Measurements from ENCODE around the gene PLIN3. TPM values are rescaled to one million over a fixed set of nuclear protein-coding genes. Genes with fewer than 3 reads are reported as not detected.

Gene PLIN3
- total RNA-seq, 1 experiment from 2014 or later = 207 TPM

GRCh38 chr19:4821265-4821664 lies 46.2 kb downstream of the PLIN3 start:
- RAD21 ChIA-PET (ENCODE audit: low non-redundant PET in 1 of 2, low total read pairs in 2 of 2, uncharacterized antibody in 2 of 2, unreplicated experiment in 2 of 2) = no interaction called here
- CTCF ChIA-PET = no interaction called here
- H2AFZ ChIP-seq (ENCODE audit: low read depth, low read length, poor library complexity, severe bottlenecking) = no peak overlapping the region
- TF ChIP-seq POLR2A (IDR thresholded peaks at IDR 0.05; ENCODE audit: borderline replicate concordance, extremely low read depth, insufficient read depth, insufficient read length) (no peak), ZNF274 (IDR thresholded peaks at IDR 0.05; ENCODE audit: low read depth, low read length) (no peak), CBX3 (IDR thresholded peaks at IDR 0.05; ENCODE audit: low read depth) (no peak), JUND (IDR thresholded peaks at IDR 0.05) (no peak), SIN3A (IDR thresholded peaks at IDR 0.05; ENCODE audit: low read depth) (no peak), ELF1 (IDR thresholded peaks at IDR 0.05; ENCODE audit: borderline replicate concordance, low read depth) (no peak), TCF7L2 (IDR thresholded peaks at IDR 0.05; ENCODE audit: borderline replicate concordance, extremely low read depth, insufficient read depth, insufficient read length) (no peak)
- TF ChIP-seq, protein P1, sequence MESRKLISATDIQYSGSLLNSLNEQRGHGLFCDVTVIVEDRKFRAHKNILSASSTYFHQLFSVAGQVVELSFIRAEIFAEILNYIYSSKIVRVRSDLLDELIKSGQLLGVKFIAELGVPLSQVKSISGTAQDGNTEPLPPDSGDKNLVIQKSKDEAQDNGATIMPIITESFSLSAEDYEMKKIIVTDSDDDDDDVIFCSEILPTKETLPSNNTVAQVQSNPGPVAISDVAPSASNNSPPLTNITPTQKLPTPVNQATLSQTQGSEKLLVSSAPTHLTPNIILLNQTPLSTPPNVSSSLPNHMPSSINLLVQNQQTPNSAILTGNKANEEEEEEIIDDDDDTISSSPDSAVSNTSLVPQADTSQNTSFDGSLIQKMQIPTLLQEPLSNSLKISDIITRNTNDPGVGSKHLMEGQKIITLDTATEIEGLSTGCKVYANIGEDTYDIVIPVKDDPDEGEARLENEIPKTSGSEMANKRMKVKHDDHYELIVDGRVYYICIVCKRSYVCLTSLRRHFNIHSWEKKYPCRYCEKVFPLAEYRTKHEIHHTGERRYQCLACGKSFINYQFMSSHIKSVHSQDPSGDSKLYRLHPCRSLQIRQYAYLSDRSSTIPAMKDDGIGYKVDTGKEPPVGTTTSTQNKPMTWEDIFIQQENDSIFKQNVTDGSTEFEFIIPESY (IDR thresholded peaks at IDR 0.05; ENCODE audit: extremely low read depth, insufficient replicate concordance, low read length) = no peak
- TF ChIP-seq, protein P2, sequence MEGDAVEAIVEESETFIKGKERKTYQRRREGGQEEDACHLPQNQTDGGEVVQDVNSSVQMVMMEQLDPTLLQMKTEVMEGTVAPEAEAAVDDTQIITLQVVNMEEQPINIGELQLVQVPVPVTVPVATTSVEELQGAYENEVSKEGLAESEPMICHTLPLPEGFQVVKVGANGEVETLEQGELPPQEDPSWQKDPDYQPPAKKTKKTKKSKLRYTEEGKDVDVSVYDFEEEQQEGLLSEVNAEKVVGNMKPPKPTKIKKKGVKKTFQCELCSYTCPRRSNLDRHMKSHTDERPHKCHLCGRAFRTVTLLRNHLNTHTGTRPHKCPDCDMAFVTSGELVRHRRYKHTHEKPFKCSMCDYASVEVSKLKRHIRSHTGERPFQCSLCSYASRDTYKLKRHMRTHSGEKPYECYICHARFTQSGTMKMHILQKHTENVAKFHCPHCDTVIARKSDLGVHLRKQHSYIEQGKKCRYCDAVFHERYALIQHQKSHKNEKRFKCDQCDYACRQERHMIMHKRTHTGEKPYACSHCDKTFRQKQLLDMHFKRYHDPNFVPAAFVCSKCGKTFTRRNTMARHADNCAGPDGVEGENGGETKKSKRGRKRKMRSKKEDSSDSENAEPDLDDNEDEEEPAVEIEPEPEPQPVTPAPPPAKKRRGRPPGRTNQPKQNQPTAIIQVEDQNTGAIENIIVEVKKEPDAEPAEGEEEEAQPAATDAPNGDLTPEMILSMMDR (IDR thresholded peaks at IDR 0.05 in 2 of 3, conservative IDR thresholded peaks at IDR 0.05 in 1 of 3; ENCODE audit: borderline replicate concordance in 1 of 3, insufficient read depth in 1 of 3, low read depth in 2 of 3, low read length in 2 of 3) = no peak
- TF ChIP-seq, protein P3, sequence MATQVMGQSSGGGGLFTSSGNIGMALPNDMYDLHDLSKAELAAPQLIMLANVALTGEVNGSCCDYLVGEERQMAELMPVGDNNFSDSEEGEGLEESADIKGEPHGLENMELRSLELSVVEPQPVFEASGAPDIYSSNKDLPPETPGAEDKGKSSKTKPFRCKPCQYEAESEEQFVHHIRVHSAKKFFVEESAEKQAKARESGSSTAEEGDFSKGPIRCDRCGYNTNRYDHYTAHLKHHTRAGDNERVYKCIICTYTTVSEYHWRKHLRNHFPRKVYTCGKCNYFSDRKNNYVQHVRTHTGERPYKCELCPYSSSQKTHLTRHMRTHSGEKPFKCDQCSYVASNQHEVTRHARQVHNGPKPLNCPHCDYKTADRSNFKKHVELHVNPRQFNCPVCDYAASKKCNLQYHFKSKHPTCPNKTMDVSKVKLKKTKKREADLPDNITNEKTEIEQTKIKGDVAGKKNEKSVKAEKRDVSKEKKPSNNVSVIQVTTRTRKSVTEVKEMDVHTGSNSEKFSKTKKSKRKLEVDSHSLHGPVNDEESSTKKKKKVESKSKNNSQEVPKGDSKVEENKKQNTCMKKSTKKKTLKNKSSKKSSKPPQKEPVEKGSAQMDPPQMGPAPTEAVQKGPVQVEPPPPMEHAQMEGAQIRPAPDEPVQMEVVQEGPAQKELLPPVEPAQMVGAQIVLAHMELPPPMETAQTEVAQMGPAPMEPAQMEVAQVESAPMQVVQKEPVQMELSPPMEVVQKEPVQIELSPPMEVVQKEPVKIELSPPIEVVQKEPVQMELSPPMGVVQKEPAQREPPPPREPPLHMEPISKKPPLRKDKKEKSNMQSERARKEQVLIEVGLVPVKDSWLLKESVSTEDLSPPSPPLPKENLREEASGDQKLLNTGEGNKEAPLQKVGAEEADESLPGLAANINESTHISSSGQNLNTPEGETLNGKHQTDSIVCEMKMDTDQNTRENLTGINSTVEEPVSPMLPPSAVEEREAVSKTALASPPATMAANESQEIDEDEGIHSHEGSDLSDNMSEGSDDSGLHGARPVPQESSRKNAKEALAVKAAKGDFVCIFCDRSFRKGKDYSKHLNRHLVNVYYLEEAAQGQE (IDR thresholded peaks at IDR 0.05; ENCODE audit: low read depth) = no peak
- H3K9me2 ChIP-seq (ENCODE audit: insufficient read depth) = no peaks in the 10 kb centered on the region
- DNase-seq (ENCODE audit: low read depth, low spot score) = no peak
- no peak overlapping the region for H3K4me3 ChIP-seq (replicated peaks in 1 of 2; ENCODE audit: low read depth in 1 of 2, low read length in 2 of 2)
- H3K27me3 ChIP-seq (ENCODE audit: insufficient read depth, low read length) = no peaks in the 10 kb centered on the region
- no peaks in the 10 kb centered on the region for H4K20me1 ChIP-seq (ENCODE audit: insufficient read depth)
- POLR2A ChIA-PET = no interaction called here
- H3K9me3 ChIP-seq (ENCODE audit: control insufficient read depth in 1 of 2, insufficient read depth in 1 of 2, low read depth in 1 of 2, low read length in 2 of 2) = no peaks in the 10 kb centered on the region
- peaks cover 0 to 21% of the 10 kb centered on the region in 2 experiments; a peak in 3 of 4 replicates for H3K36me3 ChIP-seq (ENCODE audit: control insufficient read depth in 1 of 2, insufficient read depth in 2 of 2, low read length in 2 of 2)
- ATAC-seq = no peak
- no peak overlapping the region for H3K9ac ChIP-seq (ENCODE audit: low read length)
- H3K79me2 ChIP-seq (ENCODE audit: insufficient read depth, low read length) = peaks cover 56% of the 10 kb centered on the region
- H3K4me2 ChIP-seq (ENCODE audit: low read length) = no peak overlapping the region
- H3K4me1 ChIP-seq (ENCODE audit: control insufficient read depth in 1 of 2, insufficient read depth in 2 of 2, low read length in 2 of 2) = peaks cover 0 to under 1% of the 10 kb centered on the region in 2 experiments; a peak in 1 of 4 replicates
- intact Hi-C loops (cut with micrococcal nuclease) = no loop called here
- BruUV-seq (replicated peaks) = no TSS peak
- H3K27ac ChIP-seq (ENCODE audit: low read depth, low read length) = no peak overlapping the region
